ENCODE measurements around the gene TCF4.

GRCh38 chr18:55576001-55576400 is 12.0 kb downstream of the TCF4 start:
- TF ChIP-seq CTCF (conservative IDR thresholded peaks at IDR 0.05; ENCODE audit: low read length) = no peak
- no peak for TF ChIP-seq EZH2phosphoT487 (IDR thresholded peaks at IDR 0.05; ENCODE audit: borderline replicate concordance)

Measured in Loucy (cell line).